B cell (primary cell): ENCODE measurements around the gene ARHGAP12. TPM values are rescaled to one million over a fixed set of nuclear protein-coding genes. Genes with fewer than 3 reads are reported as not detected.

Source experiments
- ATAC-seq: fragments of 200-7000 bp; cut with Tn5 transposase; one replicate; pipeline ENCODE4 v1.10.0; 2021; ENCODE audit warnings: low read depth, mild to moderate bottlenecking, moderate number of reproducible peaks, moderate library complexity
- CTCF ChIA-PET: fragments of 350-600 bp; sonication (Branson Sonifier 250); formaldehyde crosslinking; loops from one replicate; lab custom pipeline; 2021; ENCODE audit warnings: antibody characterized with exemption, inconsistent platforms; lab: Charles Lee
- POLR2A ChIA-PET: fragments of 350-600 bp; sonication (Branson Sonifier 250); formaldehyde crosslinking; loops from one replicate; lab custom pipeline; 2021; ENCODE audit warnings: antibody characterized with exemption; lab: Charles Lee
- DNase-seq: peaks from one replicate; pipeline ENCODE4 v3.0.0; 2013
- H2AFZ ChIP-seq: 2 replicates; pipeline ENCODE4 v1.6.1; 2012; ENCODE audit warnings: mild to moderate bottlenecking, low read depth, low read length; ENCODE audit not compliant: insufficient read depth, poor library complexity, severe bottlenecking
- H3K27ac ChIP-seq, 2 donors: 1 replicate in 1 of 2; 2 replicates in 1 of 2; pipeline ENCODE4 v1.5.1; 2012 to 2013; ENCODE audit warnings: low read length in 2 of 2, mild to moderate bottlenecking in 2 of 2, moderate library complexity in 1 of 2
- H3K27me3 ChIP-seq, 4 experiments: fragments of 200-600 bp in 1 of 4; sonication (generic) in 1 of 4; replicated peaks in 1 of 4; 1 replicate in 2 of 4; 2 replicates in 2 of 4; pipeline versions ENCODE4 v1.6.1 to v1.7.0; 2013 to 2016; ENCODE audit warnings: low read length in 3 of 4, mild to moderate bottlenecking in 2 of 4, mixed read lengths in 1 of 4, moderate library complexity in 1 of 4; ENCODE audit not compliant: insufficient read depth in 4 of 4, control insufficient read depth in 3 of 4; ENCODE audit errors: control extremely low read depth in 1 of 4
- H3K36me3 ChIP-seq, 2 experiments: replicated peaks in 1 of 2; 1 replicate in 1 of 2; 2 replicates in 1 of 2; pipeline versions ENCODE4 v1.6.1 to v1.7.1; 2013; ENCODE audit warnings: low read length in 1 of 2; ENCODE audit not compliant: insufficient read depth in 2 of 2, control insufficient read depth in 1 of 2; ENCODE audit errors: control extremely low read depth in 1 of 2, extremely low read depth in 1 of 2
- H3K4me1 ChIP-seq, 2 donors: fragments of 200-600 bp in 1 of 2; sonication (generic) in 1 of 2; 1 replicate in 1 of 2; 2 replicates in 1 of 2; pipeline versions ENCODE4 v1.5.1 to v1.6.1; 2013 to 2017; ENCODE audit warnings: low read length in 2 of 2; ENCODE audit not compliant: control insufficient read depth in 2 of 2, insufficient read depth in 2 of 2
- H3K4me2 ChIP-seq: replicated peaks from 2 replicates; pipeline ENCODE3; 2012; ENCODE audit warnings: mild to moderate bottlenecking, low read depth, low read length; ENCODE audit not compliant: poor library complexity, severe bottlenecking
- H3K4me3 ChIP-seq, 5 experiments: fragments of 200-600 bp in 1 of 5; sonication (generic) in 1 of 5; 1 replicate in 3 of 5; 2 replicates in 2 of 5; pipeline versions ENCODE4 v1.5.1 to v1.7.0; 2011 to 2016; ENCODE audit warnings: low read length in 4 of 5, mild to moderate bottlenecking in 4 of 5, low read depth in 2 of 5, control low read depth in 1 of 5, moderate library complexity in 1 of 5; ENCODE audit not compliant: insufficient read depth in 1 of 5; ENCODE audit errors: control extremely low read depth in 1 of 5, extremely low read depth in 1 of 5
- H3K79me2 ChIP-seq: fragments of 200-600 bp; sonication (generic); one replicate; pipeline ENCODE4 v1.6.0; 2016; ENCODE audit warnings: low read length; ENCODE audit not compliant: control insufficient read depth, insufficient read depth
- H3K9ac ChIP-seq: fragments of 200-600 bp; sonication (generic); 2 replicates; pipeline ENCODE4 v1.6.1; 2017; ENCODE audit warnings: mild to moderate bottlenecking, low read length, moderate library complexity
- H3K9me3 ChIP-seq, 3 donors: one replicate each; pipeline versions ENCODE4 v1.6.1 to v1.7.1; 2013; ENCODE audit warnings: low read length in 2 of 3; ENCODE audit not compliant: control insufficient read depth in 2 of 3, insufficient read depth in 1 of 3; ENCODE audit errors: control extremely low read depth in 1 of 3
- H4K20me1 ChIP-seq: 2 replicates; pipeline ENCODE4 v1.6.0; 2012; ENCODE audit warnings: mild to moderate bottlenecking, low read length; ENCODE audit not compliant: insufficient read depth, control insufficient read depth, poor library complexity, severe bottlenecking
- H3K27ac Mint-ChIP-seq: one replicate; pipeline ENCODE4 v1.8.0; 2021; ENCODE audit warnings: mixed read lengths
- H3K27me3 Mint-ChIP-seq: one replicate; pipeline ENCODE4 v1.8.0; 2021; ENCODE audit warnings: mixed read lengths
- H3K4me1 Mint-ChIP-seq: one replicate; pipeline ENCODE4 v1.8.0; 2021; ENCODE audit warnings: mixed read lengths
- H3K4me3 Mint-ChIP-seq: one replicate; pipeline ENCODE4 v1.8.0; 2021; ENCODE audit warnings: mixed read lengths
- H3K9me3 Mint-ChIP-seq: one replicate; pipeline ENCODE4 v1.8.0; 2022; ENCODE audit warnings: mixed read lengths; ENCODE audit not compliant: insufficient read depth
- CTCF ChIP-seq: fragments of 200-600 bp; IDR thresholded peaks from one replicate; pipeline ENCODE4 v1.8.0; 2022; ENCODE audit warnings: antibody characterized with exemption, mild to moderate bottlenecking
- EZH2 ChIP-seq: IDR thresholded peaks from 2 replicates; pipeline ENCODE4 v1.6.1; 2012; ENCODE audit warnings: borderline replicate concordance, low read depth, mild to moderate bottlenecking, moderate library complexity, low read length; ENCODE audit not compliant: insufficient read depth, poor library complexity, severe bottlenecking
- WGBS: methylation state at CpG from one replicate; pipeline ENCODE4 v1.1.5; 2013; ENCODE audit warnings: missing lambda C conversion rate; ENCODE audit not compliant: insufficient coverage; 5-methylcytosine and 5-hydroxymethylcytosine counted together
- intact Hi-C: fragments of 100-400 bp; cut with micrococcal nuclease; formaldehyde crosslinking; loops from one replicate; pipeline ENCODE4 v1.10.0; 2022
- polyA plus RNA-seq: library from polyadenylated mRNA; depleted of rRNA; stranded (reverse); fragments of >200 nt; gene quantifications from 2 replicates; pipeline ENCODE4 v1.2.3, GENCODE V29; 2012
- total RNA-seq, 2 donors: library from RNA; stranded (reverse); fragments of 120-200 nt in 1 of 2; gene quantifications; 1 replicate in 1 of 2; 2 replicates in 1 of 2; pipeline versions ENCODE4 v1.2.3 to v1.2.4, GENCODE V29; 2013 to 2022

ARHGAP12 gene
- total and polyA plus RNA-seq, 2 donors (not counting 1 experiment from before 2014, with no cell fraction given), result 12.3 to 45.3 TPM

- no peak for TF ChIP-seq EZH2
- TF ChIP-seq CTCF, result no peak
- no peak overlapping the region for H3K4me2 ChIP-seq
- no peak overlapping the region for H2AFZ ChIP-seq
- intact Hi-C loops, result loop anchor here (10.0 kb wide), 1 partner anchor 634 kb away; no protein-coding TSS in a partner anchor
- no peaks in the 10 kb centered on the region for H3K79me2 ChIP-seq
- ChIA-PET POLR2A (no interaction called here), CTCF (interaction anchor here (1.1 to 7.4 kb wide), 6 partner anchors 7 to 1081 kb away, joined by 3 to 90 read pairs (median 7); partner anchors contain the start of gene ZNF438)
- WGBS, result no CpG with 5 or more reads among the region's 1 CpG
- no peaks in the 10 kb centered on the region for H4K20me1 ChIP-seq
- no peaks in the 10 kb centered on the region for H3K9me3 ChIP-seq
- Mint-ChIP-seq H3K4me3 (no peak overlapping the region), H3K9me3 (peaks cover 2% of the 10 kb centered on the region), H3K4me1 (no peaks in the 10 kb centered on the region), H3K27me3 (no peaks in the 10 kb centered on the region), H3K27ac (no peak overlapping the region)
- no peaks in the 10 kb centered on the region for H3K36me3 ChIP-seq
- H3K27ac ChIP-seq, result no peak overlapping the region
- ATAC-seq, result no peak
- no peak overlapping the region for H3K9ac ChIP-seq
- no peaks in the 10 kb centered on the region for H3K27me3 ChIP-seq
- no peak for DNase-seq
- H3K4me1 ChIP-seq, result no peaks in the 10 kb centered on the region
- H3K4me3 ChIP-seq, result no peak overlapping the region
These were observed 160.2 kb downstream of the ARHGAP12 start for GRCh38 chr10:31768467-31768866.

GRCh38 chr10:31765541-31765940, 163.1 kb downstream of the ARHGAP12 start:
- intact Hi-C loops, result loop anchor here (10.0 kb wide), 1 partner anchor 631 kb away; no protein-coding TSS in a partner anchor
- Histone ChIP-seq H4K20me1 (no peaks in the 10 kb centered on the region), H3K27me3 (no peaks in the 10 kb centered on the region), H3K79me2 (no peaks in the 10 kb centered on the region), H3K9ac (no peak overlapping the region), H3K9me3 (no peaks in the 10 kb centered on the region), H3K4me2 (no peak overlapping the region), H3K27ac (no peak overlapping the region), H3K36me3 (no peaks in the 10 kb centered on the region), H3K4me1 (peaks cover 3 to 6% of the 10 kb centered on the region in 2 donors), H2AFZ (no peak overlapping the region), H3K4me3 (no peak overlapping the region)
- Mint-ChIP-seq H3K27me3 (no peaks in the 10 kb centered on the region), H3K4me3 (no peak overlapping the region), H3K4me1 (peaks cover 7% of the 10 kb centered on the region), H3K27ac (no peak overlapping the region), H3K9me3 (peaks cover 2% of the 10 kb centered on the region)
- ATAC-seq (no peak), DNase-seq (no peak)
- ChIA-PET CTCF (no interaction called here), POLR2A (no interaction called here)
- TF ChIP-seq CTCF (no peak), EZH2 (no peak)
- 90% methylated on average over 8 of the region's 9 CpGs for WGBS
